Measurements from ENCODE around the gene PPP1R27.

DNA sequence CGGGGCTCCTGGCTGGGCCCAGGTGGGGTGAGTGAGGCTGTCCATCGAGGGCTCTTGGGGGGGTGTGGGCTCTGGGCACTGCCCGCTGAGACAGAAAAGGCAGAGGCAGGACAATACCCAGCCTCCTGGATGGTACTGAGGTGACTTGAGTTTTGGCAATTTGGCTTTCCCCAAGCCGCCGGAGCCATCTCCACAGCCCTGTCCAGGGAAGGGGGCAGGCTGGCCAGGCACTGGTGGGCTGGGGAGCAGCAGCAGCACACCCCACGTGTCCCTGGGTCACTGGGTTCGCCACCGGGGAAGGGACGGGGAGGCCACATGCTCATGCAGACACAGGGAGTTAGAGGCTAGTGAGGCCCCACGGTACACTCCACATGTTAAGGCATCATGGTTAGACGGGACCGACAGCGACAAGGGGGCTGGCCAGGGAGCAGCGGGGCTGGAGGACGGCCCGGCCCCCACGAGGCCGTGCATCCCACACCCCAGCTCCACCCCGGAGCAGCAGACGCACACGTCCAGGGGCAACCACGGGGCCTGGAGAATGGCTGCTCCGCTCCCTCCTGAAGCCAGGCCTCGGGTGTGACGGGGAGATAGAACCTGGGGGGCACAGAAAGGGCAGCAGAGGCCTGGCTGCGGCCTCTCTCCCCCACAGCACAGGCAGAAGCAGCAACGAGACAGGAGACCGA, 33.3 kb upstream of the PPP1R27 start:
- TF ChIP-seq POLR2A (IDR thresholded peaks at IDR 0.05; ENCODE audit: low read length) (no peak), GATA1 (IDR thresholded peaks at IDR 0.05; ENCODE audit: low read depth, low read length) (no peak)
